ENCODE measurements around the gene OSBPL2. TPM values are rescaled to one million over a fixed set of nuclear protein-coding genes. Genes with fewer than 3 reads are reported as not detected.

OSBPL2 gene
- total RNA-seq, 1 experiment from 2014 or later, result 18.4 TPM

- H3K4me3 ChIP-seq, result peak overlapping the region; percentile 86
- H3K9me3 ChIP-seq, result no peaks in the 10 kb centered on the region
- DNase-seq, result no peak
- no peaks in the 10 kb centered on the region for H3K27me3 ChIP-seq
- H3K36me3 ChIP-seq, result peaks cover 61% of the 10 kb centered on the region
Observed at GRCh38 chr20:62304331-62305148, 66.2 kb downstream of the OSBPL2 start.

GRCh38 chr20:62305149-62305764 lies 66.9 kb downstream of the OSBPL2 start:
- Histone ChIP-seq H3K36me3 (peaks cover 65% of the 10 kb centered on the region), H3K27me3 (no peaks in the 10 kb centered on the region), H3K4me3 (peak overlapping the region; percentile 86), H3K9me3 (no peaks in the 10 kb centered on the region)
- DNase-seq, result no peak

GRCh38 chr20:62305765-62306413 lies 67.6 kb downstream of the OSBPL2 start:
- DNase-seq, result no peak
- H3K36me3 ChIP-seq, result peaks cover 66% of the 10 kb centered on the region
- no peaks in the 10 kb centered on the region for H3K9me3 ChIP-seq
- H3K4me3 ChIP-seq, result no peak overlapping the region
- no peaks in the 10 kb centered on the region for H3K27me3 ChIP-seq

DNA sequence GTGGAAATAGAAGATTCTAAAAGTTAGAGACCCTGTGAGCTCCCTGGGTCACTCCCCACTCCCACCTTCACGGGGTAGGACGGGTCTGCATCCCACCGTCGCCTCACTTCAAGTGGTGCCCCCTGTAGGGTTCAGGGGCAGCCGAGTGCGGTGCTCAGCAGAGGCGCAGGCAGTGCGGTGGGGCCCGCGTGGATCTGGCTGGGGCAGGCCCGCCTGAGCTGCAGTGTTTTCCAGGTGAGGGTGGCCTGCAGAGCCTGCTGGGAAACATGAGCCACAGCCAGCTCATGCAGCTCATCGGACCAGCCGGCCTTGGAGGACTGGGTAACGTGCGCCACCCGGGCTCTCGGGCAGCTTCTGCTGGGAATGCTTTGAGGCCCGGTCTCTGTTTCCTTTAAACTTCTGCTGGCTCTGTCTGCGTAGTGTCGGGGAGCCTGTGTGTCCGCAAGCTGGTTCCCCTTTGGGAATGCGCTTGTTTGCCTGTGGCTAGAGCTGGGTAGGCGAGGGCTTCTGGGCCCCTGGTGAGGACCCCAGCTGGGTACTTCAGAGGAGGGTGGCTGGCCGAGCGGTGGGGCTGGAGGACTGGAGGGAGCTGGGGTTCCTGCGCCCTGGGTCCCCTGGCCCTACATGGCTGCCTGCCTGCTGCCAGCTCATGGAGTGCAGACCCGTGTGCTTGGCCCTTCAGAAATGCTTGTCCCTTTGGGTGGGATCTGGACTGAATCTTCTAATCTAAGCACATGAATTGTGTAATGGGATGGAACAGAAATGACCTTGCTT lies 68.3 kb downstream of the OSBPL2 start:
- DNase-seq, result no peak
- H3K36me3 ChIP-seq, result peaks cover 66% of the 10 kb centered on the region
- H3K27me3 ChIP-seq, result no peaks in the 10 kb centered on the region
- no peaks in the 10 kb centered on the region for H3K9me3 ChIP-seq
- H3K4me3 ChIP-seq, result no peak overlapping the region

GRCh38 chr20:62307226-62308101 lies 69.1 kb downstream of the OSBPL2 start:
- Histone ChIP-seq H3K27me3 (no peaks in the 10 kb centered on the region), H3K4me3 (no peak overlapping the region), H3K9me3 (no peaks in the 10 kb centered on the region), H3K36me3 (peaks cover 70% of the 10 kb centered on the region)
- peak; percentile 63 for DNase-seq

GRCh38 chr20:62308102-62308822 lies 69.9 kb downstream of the OSBPL2 start:
- Histone ChIP-seq H3K27me3 (no peaks in the 10 kb centered on the region), H3K4me3 (no peak overlapping the region), H3K36me3 (peaks cover 72% of the 10 kb centered on the region), H3K9me3 (no peaks in the 10 kb centered on the region)
- DNase-seq, result no peak

DNA sequence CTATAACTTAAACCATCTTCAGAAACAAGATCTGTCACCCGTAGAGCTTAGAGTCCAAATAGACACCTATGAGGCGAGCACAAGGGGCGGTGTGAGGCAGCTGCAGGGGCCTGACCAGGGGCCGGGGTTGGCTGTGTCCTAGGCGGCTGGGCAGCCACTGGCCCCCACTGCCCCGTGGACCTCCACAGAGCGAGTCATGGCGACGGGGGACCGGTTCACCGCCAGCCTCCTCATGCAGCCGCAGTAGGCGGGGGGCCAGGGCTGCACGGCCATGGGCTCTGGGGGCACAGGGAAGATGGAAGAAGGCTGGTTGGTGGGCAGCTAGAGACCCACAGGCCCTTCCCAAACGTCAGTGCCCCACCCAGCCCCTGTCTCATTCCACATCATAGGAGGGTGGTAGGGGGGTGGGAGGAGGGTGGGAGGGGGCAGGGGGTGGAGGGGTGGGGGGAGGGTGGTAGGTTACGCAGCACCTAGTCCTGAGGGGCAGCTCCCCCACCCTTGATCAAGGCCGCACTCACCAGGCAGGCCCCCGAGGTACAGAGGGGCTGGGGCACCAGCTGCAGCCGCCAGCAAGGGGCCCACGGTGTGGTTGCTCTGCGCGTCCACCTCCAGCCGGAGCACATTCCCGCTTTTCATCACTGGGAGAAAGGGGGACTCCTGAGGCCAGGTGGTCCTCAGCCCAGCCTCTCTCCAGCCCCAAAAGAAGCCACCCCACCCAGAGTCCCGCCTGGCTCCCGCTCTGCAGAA lies 71.0 kb downstream of the OSBPL2 start:
- peaks cover 63% of the 10 kb centered on the region for H3K36me3 ChIP-seq
- no peak overlapping the region for H3K4me3 ChIP-seq
- H3K9me3 ChIP-seq, result no peaks in the 10 kb centered on the region
- H3K27me3 ChIP-seq, result no peaks in the 10 kb centered on the region
- no peak for DNase-seq

DNA sequence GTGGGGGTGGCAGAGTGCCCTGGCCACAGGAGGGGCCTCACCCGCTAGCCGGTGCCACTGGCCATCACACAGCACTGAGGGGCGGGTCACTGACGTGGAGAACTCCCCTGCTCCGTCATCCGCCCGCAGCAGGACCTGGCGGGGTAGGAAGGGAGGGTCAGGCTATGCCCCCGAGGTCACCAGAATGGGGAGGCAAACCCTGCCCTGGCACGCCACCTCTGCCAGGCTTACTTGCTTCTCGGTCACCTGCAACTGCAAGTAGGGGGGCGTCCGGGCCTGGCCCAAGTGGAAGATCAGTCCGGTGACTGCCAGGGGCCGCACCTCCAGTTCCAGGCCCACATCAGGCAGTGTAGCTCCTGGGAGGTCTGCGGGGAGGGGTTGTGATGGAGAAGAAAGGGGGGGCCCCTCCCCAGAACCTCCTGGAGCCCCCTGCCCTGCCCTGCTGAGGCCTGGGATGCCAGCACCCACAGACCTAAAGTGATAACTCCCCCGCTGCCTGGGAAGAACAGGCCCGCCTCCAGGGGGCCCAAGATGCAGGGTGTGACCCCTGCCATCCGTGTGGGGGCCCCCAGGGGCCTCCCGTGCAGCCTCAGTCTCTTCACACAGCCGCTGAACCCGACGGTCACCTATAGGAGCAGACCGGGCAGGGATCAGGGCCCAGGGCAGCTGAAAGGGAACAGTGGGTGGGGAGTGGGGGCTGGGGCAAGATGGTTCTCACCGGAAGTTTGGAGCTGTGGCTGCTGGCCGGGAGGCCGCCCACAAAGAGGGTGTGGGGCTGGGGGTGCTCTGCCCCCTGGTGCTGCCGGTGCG lies 71.8 kb downstream of the OSBPL2 start:
- peaks cover 60% of the 10 kb centered on the region for H3K36me3 ChIP-seq
- no peak for DNase-seq
- no peak overlapping the region for H3K4me3 ChIP-seq
- no peaks in the 10 kb centered on the region for H3K27me3 ChIP-seq
- H3K9me3 ChIP-seq, result no peaks in the 10 kb centered on the region

DNA sequence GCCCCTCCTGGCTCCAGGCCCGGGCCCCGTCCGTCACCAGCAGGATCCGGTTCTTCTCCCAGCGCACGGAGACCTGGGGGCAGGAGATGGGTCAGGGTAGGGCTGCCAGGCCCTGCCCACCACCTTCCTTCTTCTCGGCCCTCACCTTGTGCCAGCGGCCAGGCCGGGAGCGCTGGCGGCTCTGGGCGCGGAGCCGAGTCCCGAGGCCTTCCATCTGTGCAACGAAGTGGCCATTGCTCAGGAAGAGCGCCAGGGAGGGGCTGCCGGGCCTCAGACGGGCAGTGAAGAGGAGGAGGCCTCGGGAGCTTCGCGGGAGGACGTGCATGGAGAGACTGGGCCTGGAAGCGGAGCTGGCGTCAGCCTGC lies 72.4 kb downstream of the OSBPL2 start:
- H3K36me3 ChIP-seq, result peaks cover 59% of the 10 kb centered on the region
- H3K9me3 ChIP-seq, result no peaks in the 10 kb centered on the region
- no peaks in the 10 kb centered on the region for H3K27me3 ChIP-seq
- DNase-seq, result no peak
- no peak overlapping the region for H3K4me3 ChIP-seq

DNA sequence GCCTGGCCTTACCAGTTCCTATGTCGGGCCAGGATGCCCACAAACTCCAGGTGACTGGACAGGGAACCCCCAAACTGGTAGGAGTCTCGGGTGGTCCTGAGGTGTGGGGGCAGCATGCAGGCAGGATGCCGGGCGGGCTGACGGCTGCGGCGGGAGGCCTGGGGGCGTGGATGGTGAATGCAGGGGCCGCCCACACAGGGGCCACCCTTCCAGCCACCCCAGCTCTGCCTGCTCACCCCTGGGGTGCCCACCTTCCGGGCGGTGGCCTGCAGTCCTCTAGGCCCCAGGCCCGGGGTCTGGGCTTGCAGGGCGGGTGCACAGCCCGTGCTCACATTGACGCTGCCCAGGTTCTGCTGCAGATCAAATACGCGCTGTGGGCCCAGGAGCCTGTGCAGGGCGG lies 72.8 kb downstream of the OSBPL2 start:
- Histone ChIP-seq H3K27me3 (no peaks in the 10 kb centered on the region), H3K36me3 (peaks cover 59% of the 10 kb centered on the region), H3K9me3 (no peaks in the 10 kb centered on the region), H3K4me3 (no peak overlapping the region)
- DNase-seq, result no peak

- no peaks in the 10 kb centered on the region for H3K9me3 ChIP-seq
- H3K27me3 ChIP-seq, result no peaks in the 10 kb centered on the region
- DNase-seq, result no peak
- peaks cover 58% of the 10 kb centered on the region for H3K36me3 ChIP-seq
- H3K4me3 ChIP-seq, result no peak overlapping the region
Observed at GRCh38 chr20:62311832-62312661, 73.7 kb downstream of the OSBPL2 start.

GRCh38 chr20:62312662-62312977 lies 74.3 kb downstream of the OSBPL2 start:
- Histone ChIP-seq H3K36me3 (peaks cover 58% of the 10 kb centered on the region), H3K9me3 (no peaks in the 10 kb centered on the region), H3K4me3 (no peak overlapping the region), H3K27me3 (no peaks in the 10 kb centered on the region)
- no peak for DNase-seq

DNA sequence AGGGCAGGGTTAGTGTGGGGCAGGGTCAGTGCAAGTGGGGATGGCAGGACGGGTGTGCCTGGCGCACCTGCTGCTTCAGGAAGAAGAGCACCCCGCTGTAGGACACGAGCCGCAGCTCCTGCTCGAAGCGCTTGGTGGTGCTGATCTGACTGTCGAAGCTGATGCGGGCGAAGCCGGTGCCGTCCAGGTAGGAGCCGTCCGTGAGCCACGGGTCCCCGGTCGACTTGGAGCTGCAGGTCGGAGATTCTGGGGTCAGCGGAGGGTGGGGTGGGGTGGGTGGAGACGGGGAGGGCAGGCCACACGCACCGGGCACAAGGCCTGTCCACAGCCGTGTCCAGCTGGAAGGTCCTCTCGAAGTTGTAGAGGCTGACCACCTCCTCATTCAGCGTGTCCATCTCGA lies 74.7 kb downstream of the OSBPL2 start:
- no peaks in the 10 kb centered on the region for H3K9me3 ChIP-seq
- DNase-seq, result no peak
- H3K36me3 ChIP-seq, result peaks cover 54% of the 10 kb centered on the region
- no peak overlapping the region for H3K4me3 ChIP-seq
- no peaks in the 10 kb centered on the region for H3K27me3 ChIP-seq
